ENCODE data around the gene SPACA6.

The SPACA6 gene

GRCh38 chr19:51709575-51709974, 16.4 kb downstream of the SPACA6 start:
- H3K4me1 ChIP-seq (ENCODE audit: control insufficient read depth, insufficient read depth, low read length), result no peaks in the 10 kb centered on the region
- H3K27ac ChIP-seq (ENCODE audit: low read depth, low read length), result no peak overlapping the region
- peaks cover 22% of the 10 kb centered on the region for H3K36me3 ChIP-seq (ENCODE audit: control insufficient read depth, insufficient read depth, low read length)
- no peaks in the 10 kb centered on the region for H3K9me3 ChIP-seq (ENCODE audit: control insufficient read depth, insufficient read depth, low read depth, low read length)
- H3K4me3 ChIP-seq (ENCODE audit: low read depth, low read length), result no peak overlapping the region
- H3K9ac ChIP-seq (ENCODE audit: low read length), result no peak overlapping the region
- peaks cover 10% of the 10 kb centered on the region for H3K27me3 ChIP-seq (ENCODE audit: control insufficient read depth, insufficient read depth, low read length)

- H3K9me3 ChIP-seq (ENCODE audit: control insufficient read depth, insufficient read depth, low read depth, low read length), result no peaks in the 10 kb centered on the region
- H3K4me3 ChIP-seq (ENCODE audit: low read depth, low read length), result no peak overlapping the region
- H3K27me3 ChIP-seq (ENCODE audit: control insufficient read depth, insufficient read depth, low read length), result peaks cover 10% of the 10 kb centered on the region
- H3K36me3 ChIP-seq (ENCODE audit: control insufficient read depth, insufficient read depth, low read length), result peaks cover 19% of the 10 kb centered on the region
- H3K9ac ChIP-seq (ENCODE audit: low read length), result no peak overlapping the region
- no peaks in the 10 kb centered on the region for H3K4me1 ChIP-seq (ENCODE audit: control insufficient read depth, insufficient read depth, low read length)
- no peak overlapping the region for H3K27ac ChIP-seq (ENCODE audit: low read depth, low read length)
These were observed 17.0 kb downstream of the SPACA6 start for GRCh38 chr19:51710163-51710562.

- Histone ChIP-seq H3K27me3 (ENCODE audit: control insufficient read depth, insufficient read depth, low read length) (peaks cover 20% of the 10 kb centered on the region), H3K4me3 (ENCODE audit: low read depth, low read length) (no peak overlapping the region), H3K27ac (ENCODE audit: low read depth, low read length) (no peak overlapping the region)
These were observed 18.6 kb downstream of the SPACA6 start for GRCh38 chr19:51711702-51712101.

GRCh38 chr19:51712461-51713081, 19.4 kb downstream of the SPACA6 start:
- H3K36me3 ChIP-seq (ENCODE audit: control insufficient read depth, insufficient read depth, low read length), result peaks cover 3% of the 10 kb centered on the region; the same call in 1 of the 2 replicates
- no peaks in the 10 kb centered on the region for H3K9me3 ChIP-seq (ENCODE audit: control insufficient read depth, insufficient read depth, low read depth, low read length)
- no peak overlapping the region for H3K27ac ChIP-seq (ENCODE audit: low read depth, low read length)
- peaks cover 29% of the 10 kb centered on the region for H3K27me3 ChIP-seq (ENCODE audit: control insufficient read depth, insufficient read depth, low read length)
- H3K4me3 ChIP-seq (ENCODE audit: low read depth, low read length), result no peak overlapping the region
- no peak overlapping the region for H3K9ac ChIP-seq (ENCODE audit: low read length)
- no peaks in the 10 kb centered on the region for H3K4me1 ChIP-seq (ENCODE audit: control insufficient read depth, insufficient read depth, low read length)

More at GRCh38 chr19:51711702-51712101, 18.6 kb downstream of the SPACA6 start:
- no peaks in the 10 kb centered on the region for H3K4me1 ChIP-seq (ENCODE audit: control insufficient read depth, insufficient read depth, low read length)
- peaks cover 6% of the 10 kb centered on the region; the same call in 1 of the 2 replicates for H3K36me3 ChIP-seq (ENCODE audit: control insufficient read depth, insufficient read depth, low read length)
- H3K9me3 ChIP-seq (ENCODE audit: control insufficient read depth, insufficient read depth, low read depth, low read length), result no peaks in the 10 kb centered on the region
- no peak overlapping the region for H3K9ac ChIP-seq (ENCODE audit: low read length)

- Histone ChIP-seq H3K4me1 (ENCODE audit: control insufficient read depth, insufficient read depth, low read length) (no peaks in the 10 kb centered on the region), H3K9me3 (ENCODE audit: control insufficient read depth, insufficient read depth, low read depth, low read length) (no peaks in the 10 kb centered on the region), H3K9ac (ENCODE audit: low read length) (no peak overlapping the region), H3K4me3 (ENCODE audit: low read depth, low read length) (no peak overlapping the region), H3K27me3 (ENCODE audit: control insufficient read depth, insufficient read depth, low read length) (peaks cover 40% of the 10 kb centered on the region), H3K36me3 (ENCODE audit: control insufficient read depth, insufficient read depth, low read length) (no peaks in the 10 kb centered on the region), H3K27ac (ENCODE audit: low read depth, low read length) (no peak overlapping the region)
These were observed 20.5 kb downstream of the SPACA6 start for GRCh38 chr19:51713319-51714285.

- no peaks in the 10 kb centered on the region for H3K4me1 ChIP-seq (ENCODE audit: control insufficient read depth, insufficient read depth, low read length)
- no peak overlapping the region for H3K4me3 ChIP-seq (ENCODE audit: low read depth, low read length)
- H3K9me3 ChIP-seq (ENCODE audit: control insufficient read depth, insufficient read depth, low read depth, low read length), result no peaks in the 10 kb centered on the region
- no peaks in the 10 kb centered on the region for H3K36me3 ChIP-seq (ENCODE audit: control insufficient read depth, insufficient read depth, low read length)
- no peak overlapping the region for H3K9ac ChIP-seq (ENCODE audit: low read length)
- no peak overlapping the region for H3K27ac ChIP-seq (ENCODE audit: low read depth, low read length)
- H3K27me3 ChIP-seq (ENCODE audit: control insufficient read depth, insufficient read depth, low read length), result peaks cover 48% of the 10 kb centered on the region
These were observed 21.7 kb downstream of the SPACA6 start for GRCh38 chr19:51714848-51715247.

- Histone ChIP-seq H3K27ac (ENCODE audit: low read depth, low read length) (no peak overlapping the region), H3K36me3 (ENCODE audit: control insufficient read depth, insufficient read depth, low read length) (no peaks in the 10 kb centered on the region), H3K27me3 (ENCODE audit: control insufficient read depth, insufficient read depth, low read length) (peaks cover 52% of the 10 kb centered on the region), H3K9me3 (ENCODE audit: control insufficient read depth, insufficient read depth, low read depth, low read length) (no peaks in the 10 kb centered on the region), H3K9ac (ENCODE audit: low read length) (no peak overlapping the region), H3K4me3 (ENCODE audit: low read depth, low read length) (no peak overlapping the region), H3K4me1 (ENCODE audit: control insufficient read depth, insufficient read depth, low read length) (no peaks in the 10 kb centered on the region)
These were observed 22.7 kb downstream of the SPACA6 start for GRCh38 chr19:51715850-51716249.

- no peaks in the 10 kb centered on the region for H3K9me3 ChIP-seq (ENCODE audit: control insufficient read depth, insufficient read depth, low read depth, low read length)
- no peak overlapping the region for H3K4me3 ChIP-seq (ENCODE audit: low read depth, low read length)
- H3K4me1 ChIP-seq (ENCODE audit: control insufficient read depth, insufficient read depth, low read length), result no peaks in the 10 kb centered on the region
- H3K27ac ChIP-seq (ENCODE audit: low read depth, low read length), result no peak overlapping the region
- H3K9ac ChIP-seq (ENCODE audit: low read length), result no peak overlapping the region
- no peaks in the 10 kb centered on the region for H3K36me3 ChIP-seq (ENCODE audit: control insufficient read depth, insufficient read depth, low read length)
- H3K27me3 ChIP-seq (ENCODE audit: control insufficient read depth, insufficient read depth, low read length), result peaks cover 59% of the 10 kb centered on the region
These were observed 23.8 kb downstream of the SPACA6 start for GRCh38 chr19:51716925-51717324.

GRCh38 chr19:51719251-51719988, 26.3 kb downstream of the SPACA6 start:
- Histone ChIP-seq H3K27ac (ENCODE audit: low read depth, low read length) (no peak overlapping the region), H3K27me3 (ENCODE audit: control insufficient read depth, insufficient read depth, low read length) (peaks cover 59% of the 10 kb centered on the region), H3K9me3 (ENCODE audit: control insufficient read depth, insufficient read depth, low read depth, low read length) (no peaks in the 10 kb centered on the region), H3K4me1 (ENCODE audit: control insufficient read depth, insufficient read depth, low read length) (peaks cover 5% of the 10 kb centered on the region), H3K36me3 (ENCODE audit: control insufficient read depth, insufficient read depth, low read length) (no peaks in the 10 kb centered on the region), H3K9ac (ENCODE audit: low read length) (peak overlapping the region; percentile 40), H3K4me3 (ENCODE audit: low read depth, low read length) (peak overlapping the region; percentile 80)

- Histone ChIP-seq H3K36me3 (ENCODE audit: control insufficient read depth, insufficient read depth, low read length) (no peaks in the 10 kb centered on the region), H3K9ac (ENCODE audit: low read length) (no peak overlapping the region), H3K27ac (ENCODE audit: low read depth, low read length) (no peak overlapping the region), H3K4me3 (ENCODE audit: low read depth, low read length) (no peak overlapping the region), H3K4me1 (ENCODE audit: control insufficient read depth, insufficient read depth, low read length) (peaks cover 21% of the 10 kb centered on the region), H3K27me3 (ENCODE audit: control insufficient read depth, insufficient read depth, low read length) (peaks cover 46% of the 10 kb centered on the region), H3K9me3 (ENCODE audit: control insufficient read depth, insufficient read depth, low read depth, low read length) (no peaks in the 10 kb centered on the region)
These were observed 28.8 kb downstream of the SPACA6 start for GRCh38 chr19:51721905-51722304.
